Left cardiac atrium (tissue), 4 donors: ENCODE measurements around the gene GSN. TPM values are rescaled to one million over a fixed set of nuclear protein-coding genes. Genes with fewer than 3 reads are reported as not detected.

Experiments
- ATAC-seq, 2 donors: fragments of 200-7000 bp; cut with Tn5 transposase; one replicate each; pipeline ENCODE4 v1.9.1; 2020; ENCODE audit warnings: mild to moderate bottlenecking in 2 of 2, moderate library complexity in 2 of 2
- DNase-seq: peaks from one replicate; pipeline ENCODE4 v3.0.0-alpha.2; 2020
- intact Hi-C, 2 donors: fragments of 100-400 bp; cut with DNase I; formaldehyde crosslinking; loops; one replicate each; pipeline versions ENCODE4 v1.14.1 to v1.15.1; 2022 to 2023
- total RNA-seq, 2 donors: library from RNA; stranded (reverse); fragmentation: NEBNext Ultra II Directional; extraction: Animal tissue kit (Norgen Biotek cat#: 25700); gene quantifications; one replicate each; pipeline ENCODE4 v1.2.1, GENCODE V29; 2021
- donor health status: DM: no; HTN: yes; CAD: no.
- donor health status: DM: no; HTN: yes; CAD: no; lungs with severe emphysema.
- donor health status: DM: yes; HTN: yes; CAD: no.
- donor health status: Dilated cardiomyopathy.

GSN gene
- total RNA-seq, 2 donors from 2014 or later = 881 to 1,287 TPM

DNA sequence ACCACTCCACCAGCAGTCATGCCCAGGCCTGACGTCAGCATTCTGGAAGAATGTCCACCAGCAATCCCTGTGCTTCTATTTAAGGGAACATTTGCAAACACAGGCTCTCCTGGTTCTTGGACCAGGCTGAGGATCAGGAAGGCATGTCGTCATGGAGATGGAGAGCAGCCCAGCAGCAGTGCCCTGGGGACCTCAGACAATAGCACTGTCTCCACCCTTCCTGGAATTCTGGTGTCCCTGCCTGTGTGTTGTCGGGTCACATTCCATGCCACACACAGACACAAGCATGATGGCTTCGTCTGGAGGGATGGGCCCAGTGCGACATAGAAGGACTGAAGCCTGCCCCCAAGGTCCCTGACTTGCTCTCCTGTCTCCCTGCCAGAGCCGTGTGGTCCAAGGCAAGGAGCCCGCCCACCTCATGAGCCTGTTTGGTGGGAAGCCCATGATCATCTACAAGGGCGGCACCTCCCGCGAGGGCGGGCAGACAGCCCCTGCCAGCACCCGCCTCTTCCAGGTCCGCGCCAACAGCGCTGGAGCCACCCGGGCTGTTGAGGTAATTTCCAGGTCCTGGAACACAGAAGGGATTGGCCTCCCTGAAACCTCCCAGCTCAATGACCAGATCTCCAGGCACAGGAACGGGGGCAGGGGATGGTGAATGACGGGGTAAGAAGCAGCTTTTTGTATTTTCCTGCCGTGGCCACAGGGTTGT lies 58.3 kb downstream of the GSN start:
- peak; percentile 85 to 91 for ATAC-seq

DNA sequence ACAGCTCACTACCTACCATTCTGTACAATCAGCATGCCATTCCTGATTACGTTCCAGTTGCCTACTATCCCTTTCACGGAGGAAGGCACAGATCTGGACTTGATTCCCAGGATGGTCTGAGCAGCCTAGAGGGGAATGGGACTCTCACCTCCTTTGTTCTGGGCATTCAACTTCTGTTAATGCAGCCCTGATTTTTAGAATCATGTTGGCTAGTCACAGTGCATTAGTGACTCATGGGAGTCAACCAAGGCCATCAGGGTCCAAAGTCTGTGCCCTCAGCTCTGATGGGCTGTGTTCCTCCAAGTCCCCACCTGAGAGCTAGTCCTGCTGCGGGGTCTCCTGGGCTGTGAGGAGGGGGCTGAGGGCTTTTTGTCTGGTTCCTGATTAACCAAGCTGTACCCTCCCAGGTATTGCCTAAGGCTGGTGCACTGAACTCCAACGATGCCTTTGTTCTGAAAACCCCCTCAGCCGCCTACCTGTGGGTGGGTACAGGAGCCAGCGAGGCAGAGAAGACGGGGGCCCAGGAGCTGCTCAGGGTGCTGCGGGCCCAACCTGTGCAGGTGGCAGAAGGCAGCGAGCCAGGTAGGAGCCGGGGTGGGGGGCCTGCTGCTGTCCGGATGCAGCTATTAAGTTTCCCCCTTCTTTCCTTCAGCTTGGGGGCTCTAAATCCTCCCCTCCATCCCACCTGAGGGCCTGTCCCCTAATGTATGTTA lies 59.1 kb downstream of the GSN start:
- intact Hi-C loops = no loop called here
- DNase-seq (no peak), ATAC-seq (no peak)

More for the DNA sequence above, 58.3 kb downstream of the GSN start:
- peak; percentile 95 for DNase-seq
- intact Hi-C loops = no loop called here

DNA sequence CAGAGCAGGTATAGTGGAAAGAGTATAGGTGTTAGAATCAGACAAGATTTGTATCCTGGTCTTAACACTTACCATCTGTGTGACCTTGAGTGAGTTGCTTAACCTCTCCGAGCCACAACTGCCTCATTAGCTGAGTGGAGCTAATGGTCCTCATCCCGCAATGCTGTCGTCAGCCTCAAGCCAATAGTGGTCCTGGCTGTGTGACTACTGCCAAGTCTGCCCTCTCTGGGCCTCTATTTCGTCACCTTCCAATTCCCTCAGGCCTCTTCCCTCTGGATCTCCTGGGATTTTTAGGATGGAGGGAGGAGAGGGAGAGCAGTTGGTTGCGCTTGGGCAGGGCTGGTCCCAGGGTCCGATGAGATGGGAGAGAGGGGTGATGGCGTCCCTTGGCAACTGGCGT lies 60.5 kb downstream of the GSN start:
- ATAC-seq (no peak), DNase-seq (no peak)
- intact Hi-C loops = no loop called here

DNA sequence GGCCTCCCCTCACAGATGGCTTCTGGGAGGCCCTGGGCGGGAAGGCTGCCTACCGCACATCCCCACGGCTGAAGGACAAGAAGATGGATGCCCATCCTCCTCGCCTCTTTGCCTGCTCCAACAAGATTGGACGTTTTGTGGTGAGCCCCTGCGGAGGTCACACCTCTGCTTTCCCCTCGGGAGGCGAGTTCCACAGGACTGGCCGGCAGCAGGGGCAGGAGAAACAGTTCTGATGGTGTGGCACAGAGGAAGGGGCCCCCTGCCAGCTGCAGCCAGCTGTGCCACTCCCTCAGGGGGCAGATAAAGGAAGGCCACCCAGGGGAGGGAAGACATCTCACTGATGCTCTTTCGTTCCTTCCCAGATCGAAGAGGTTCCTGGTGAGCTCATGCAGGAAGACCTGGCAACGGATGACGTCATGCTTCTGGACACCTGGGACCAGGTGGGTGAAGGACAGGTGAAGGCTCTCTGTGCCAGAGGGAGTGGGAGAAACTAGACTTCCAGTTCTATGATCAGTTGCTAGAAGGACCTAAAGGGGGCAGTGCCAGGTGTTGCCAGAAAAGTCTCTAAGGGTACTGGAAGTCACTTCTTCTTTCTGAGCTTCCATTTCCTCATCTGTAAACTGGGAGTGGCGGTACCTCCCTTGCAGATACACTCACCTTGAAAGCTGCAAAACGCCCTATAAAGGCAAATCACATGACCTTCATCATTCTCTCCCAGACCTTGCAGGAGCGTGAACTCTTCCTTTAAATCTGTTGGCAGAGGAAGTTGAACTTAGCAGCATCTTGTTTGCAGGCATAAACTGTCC lies 61.1 kb downstream of the GSN start:
- intact Hi-C loops = no loop called here
- DNase-seq (no peak), ATAC-seq (no peak)

DNA sequence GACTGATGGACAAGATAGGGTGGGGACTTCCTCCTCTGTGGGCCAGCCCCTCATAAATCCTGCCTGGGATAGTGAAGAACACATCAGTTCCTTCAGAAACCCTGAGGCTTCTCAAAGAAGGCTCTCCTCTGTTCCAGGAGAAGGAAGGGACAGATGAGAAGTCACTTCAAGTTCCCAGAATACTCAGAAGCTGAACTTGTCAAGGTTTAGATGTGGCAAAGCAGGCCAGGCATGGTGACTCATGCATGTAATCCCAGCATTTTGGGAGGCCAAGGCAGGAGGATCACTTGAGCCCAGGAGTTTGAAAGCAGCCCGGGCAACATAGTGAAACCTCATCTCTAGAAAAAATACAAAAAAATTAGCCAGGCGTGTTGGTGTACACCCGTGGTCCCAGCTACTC lies 63.6 kb downstream of the GSN start:
- intact Hi-C loops = no loop called here
- ATAC-seq = no peak

DNA sequence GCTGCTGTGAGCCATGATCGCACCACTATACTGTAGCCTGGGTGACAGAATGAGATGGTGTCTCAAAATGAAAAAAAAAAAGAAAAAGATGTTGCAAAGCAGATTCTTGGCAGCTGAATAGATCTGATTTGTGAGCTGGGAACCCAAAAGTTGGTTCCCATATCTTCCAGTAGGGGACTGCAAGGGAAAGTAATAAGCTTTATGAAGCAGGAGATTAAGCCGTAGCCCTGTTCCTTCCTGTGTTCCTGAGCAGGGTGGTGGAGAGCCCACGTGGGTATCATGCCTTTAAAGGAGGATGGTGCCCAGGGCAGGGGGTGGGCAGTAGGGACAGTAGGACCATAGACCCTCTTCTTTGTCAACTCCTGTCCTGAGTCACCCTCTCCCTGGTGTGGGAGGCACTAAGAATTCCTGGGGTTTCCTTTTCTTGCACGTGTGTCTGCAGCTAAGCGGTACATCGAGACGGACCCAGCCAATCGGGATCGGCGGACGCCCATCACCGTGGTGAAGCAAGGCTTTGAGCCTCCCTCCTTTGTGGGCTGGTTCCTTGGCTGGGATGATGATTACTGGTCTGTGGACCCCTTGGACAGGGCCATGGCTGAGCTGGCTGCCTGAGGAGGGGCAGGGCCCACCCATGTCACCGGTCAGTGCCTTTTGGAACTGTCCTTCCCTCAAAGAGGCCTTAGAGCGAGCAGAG lies 64.2 kb downstream of the GSN start:
- DNase-seq (no peak), ATAC-seq (peak; percentile 1 to 38)
- intact Hi-C loops = no loop called here

More for the DNA sequence above, 63.6 kb downstream of the GSN start:
- DNase-seq = no peak

DNA sequence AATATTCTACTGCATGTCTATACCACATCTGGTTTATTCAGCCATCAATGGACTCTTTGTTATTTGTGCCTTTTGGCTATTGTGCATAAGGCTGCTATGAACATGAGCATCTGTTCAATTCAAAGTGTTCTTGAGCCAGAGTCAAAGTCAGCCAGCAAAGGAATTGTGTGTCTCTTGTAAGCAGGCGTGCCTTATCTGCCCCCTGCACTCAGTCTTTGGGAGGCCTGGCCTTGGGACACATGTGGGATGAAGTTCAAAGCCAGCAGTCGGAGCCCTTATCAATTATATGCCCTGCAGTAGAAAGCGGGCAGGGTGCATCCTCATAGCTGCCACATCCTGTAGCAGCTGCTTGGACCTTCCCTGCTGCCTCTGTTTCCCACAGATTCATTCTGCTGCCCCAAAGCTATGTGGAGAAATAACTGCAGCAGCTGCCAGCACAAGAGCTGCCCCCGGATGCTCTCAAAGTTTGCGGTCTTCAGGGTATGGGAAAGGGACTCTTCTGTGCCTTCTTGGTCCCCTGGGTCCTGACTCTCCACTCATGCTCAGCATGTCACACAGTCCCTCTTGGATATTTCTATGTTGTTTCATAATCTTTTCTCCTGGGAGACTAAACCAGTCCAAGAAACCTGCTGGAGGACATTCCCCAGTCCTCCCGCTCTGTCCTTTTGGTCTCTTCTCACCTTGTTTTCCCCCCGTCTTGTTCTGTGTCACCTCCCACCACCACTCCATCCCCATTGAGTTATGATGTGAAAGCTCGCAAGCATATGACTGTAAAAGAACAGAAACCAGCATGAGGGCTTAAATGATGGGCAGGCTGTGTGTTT lies 66.2 kb downstream of the GSN start:
- ATAC-seq (peak in 1 of 2 donors; percentile 18), DNase-seq (no peak)
- intact Hi-C loops = no loop called here

DNA sequence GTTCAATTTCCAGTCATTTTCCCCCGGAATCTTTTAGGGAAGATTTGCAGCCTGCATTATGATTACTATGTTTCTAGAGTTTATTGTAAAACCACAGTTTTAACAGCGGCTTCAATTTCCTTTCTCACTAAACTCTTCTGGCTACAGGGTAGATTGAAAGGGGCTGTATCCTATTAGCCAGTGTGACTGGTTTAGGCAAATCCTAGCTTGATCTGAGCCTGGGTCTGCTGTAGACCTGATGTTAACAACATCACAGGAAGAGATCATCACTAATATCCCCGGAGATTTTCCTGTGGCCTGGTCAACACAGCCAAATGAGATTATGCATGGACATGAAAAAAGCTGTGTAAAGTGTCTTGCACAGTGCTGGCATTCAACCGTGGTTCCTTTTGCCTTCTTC lies 68.7 kb downstream of the GSN start:
- ATAC-seq (no peak), DNase-seq (no peak)
- intact Hi-C loops = no loop called here

DNA sequence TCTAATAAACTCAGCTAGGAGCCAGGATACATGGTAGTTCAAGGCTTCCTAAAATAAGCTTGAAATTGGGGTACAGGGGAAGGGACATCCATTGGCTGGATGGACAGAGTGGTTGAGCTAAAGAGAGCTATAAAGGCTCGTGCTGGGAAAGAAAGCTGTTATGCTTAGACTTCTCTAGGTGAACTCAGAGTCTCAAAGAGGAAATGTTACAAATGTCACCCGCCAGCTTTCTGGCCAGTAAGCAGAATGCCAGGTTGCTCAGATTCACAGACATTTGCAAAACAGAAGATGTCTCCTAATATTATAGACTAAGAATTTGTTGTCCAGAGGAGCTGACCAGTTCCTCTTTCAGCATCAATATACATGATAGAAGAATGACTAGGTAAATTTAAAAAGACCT lies 71.5 kb downstream of the GSN start:
- intact Hi-C loops = no loop called here
- DNase-seq = no peak
- ATAC-seq = no peak

DNA sequence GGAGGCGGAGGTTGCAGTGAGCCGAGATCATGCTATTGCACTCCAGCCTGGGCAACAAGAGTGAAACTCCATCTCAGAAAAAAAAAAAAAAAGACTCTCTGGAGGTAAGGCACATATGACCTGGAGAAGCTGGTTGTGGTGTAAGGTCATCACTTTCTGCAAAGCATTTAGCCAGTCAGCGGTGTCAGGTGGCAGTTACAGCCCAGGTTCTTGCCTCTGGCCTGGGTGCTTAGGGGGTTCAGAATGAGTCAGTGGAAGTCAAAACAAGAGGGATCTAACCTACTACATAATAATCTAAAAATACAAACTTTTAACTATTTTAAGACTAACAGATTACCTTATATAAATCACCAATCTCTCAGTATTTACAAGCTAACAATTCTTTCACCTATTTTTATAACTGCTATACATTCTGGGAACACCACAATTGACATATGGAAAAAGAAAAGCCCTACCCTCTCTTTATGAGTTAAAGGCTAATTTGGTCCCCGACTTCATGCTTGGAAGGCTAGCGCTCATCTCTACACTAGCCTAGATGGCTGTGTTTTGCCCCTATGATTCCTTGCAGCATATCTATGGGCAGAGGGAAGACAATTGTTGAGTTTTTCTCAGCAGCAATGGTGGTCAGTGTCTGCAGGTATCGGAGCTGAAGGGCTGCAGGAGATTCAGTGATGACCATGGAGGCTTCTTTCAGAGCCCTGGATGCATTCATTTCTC lies 72.9 kb downstream of the GSN start:
- DNase-seq (no peak), ATAC-seq (no peak)
- intact Hi-C loops = no loop called here

DNA sequence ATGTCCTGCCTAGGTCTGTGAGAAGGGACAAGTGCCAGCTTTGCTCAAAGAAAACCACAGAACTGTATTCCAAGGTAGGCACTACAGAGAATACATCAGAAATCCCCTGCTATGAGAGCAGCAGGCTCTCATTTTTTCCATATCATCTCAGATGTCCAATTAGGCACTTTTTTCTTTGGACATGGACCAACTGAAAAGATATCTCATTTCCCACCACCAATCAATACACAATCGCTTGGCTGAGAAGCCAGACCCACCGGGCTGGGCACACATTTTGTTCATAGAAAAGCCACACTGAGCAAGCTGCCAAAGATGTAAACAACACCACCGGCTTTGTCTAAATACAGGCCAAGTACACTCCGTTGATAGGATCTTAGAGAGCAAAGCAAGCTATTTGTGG lies 76.2 kb downstream of the GSN start:
- intact Hi-C loops = no loop called here
- DNase-seq (no peak), ATAC-seq (no peak)

DNA sequence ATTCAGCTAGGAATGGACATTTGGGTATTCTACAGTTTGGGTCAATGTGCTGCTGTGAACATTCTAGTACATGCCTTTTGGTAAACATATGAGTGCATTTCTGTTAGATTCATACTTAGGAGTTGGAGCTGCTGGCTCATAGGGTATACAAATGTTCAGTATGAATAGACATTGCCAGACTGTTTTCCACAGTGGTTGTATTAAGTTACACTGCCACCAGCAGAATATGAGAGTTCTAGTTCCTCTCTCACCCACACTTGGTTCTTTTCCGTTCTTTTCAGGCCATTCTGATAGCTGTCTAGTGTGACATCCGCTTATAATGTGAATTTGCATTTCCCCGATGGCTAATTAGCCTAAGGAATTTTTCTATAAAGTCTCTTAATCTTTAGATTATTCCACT lies 77.1 kb downstream of the GSN start:
- intact Hi-C loops = no loop called here
- DNase-seq (no peak), ATAC-seq (no peak)

DNA sequence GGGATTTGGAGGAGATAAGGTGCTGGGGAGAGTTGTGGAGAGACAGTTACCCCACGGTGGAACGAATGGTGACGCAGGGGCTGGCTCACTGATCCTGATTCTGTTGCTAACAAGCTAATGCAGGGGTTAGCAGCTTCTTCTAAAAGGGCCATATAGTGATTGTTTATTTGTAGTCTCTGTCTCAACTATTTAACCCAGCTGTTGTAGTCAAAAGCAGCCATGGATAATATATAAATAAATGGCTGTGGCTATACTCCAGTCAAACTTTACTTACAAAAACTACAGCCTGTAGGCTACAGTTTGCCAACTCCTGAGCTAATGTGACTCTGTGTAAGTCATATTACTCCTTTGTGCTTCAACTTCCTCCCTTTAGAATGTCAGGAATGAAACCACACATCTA lies 80.3 kb downstream of the GSN start:
- ATAC-seq (no peak), DNase-seq (no peak)
- intact Hi-C loops = no loop called here

DNA sequence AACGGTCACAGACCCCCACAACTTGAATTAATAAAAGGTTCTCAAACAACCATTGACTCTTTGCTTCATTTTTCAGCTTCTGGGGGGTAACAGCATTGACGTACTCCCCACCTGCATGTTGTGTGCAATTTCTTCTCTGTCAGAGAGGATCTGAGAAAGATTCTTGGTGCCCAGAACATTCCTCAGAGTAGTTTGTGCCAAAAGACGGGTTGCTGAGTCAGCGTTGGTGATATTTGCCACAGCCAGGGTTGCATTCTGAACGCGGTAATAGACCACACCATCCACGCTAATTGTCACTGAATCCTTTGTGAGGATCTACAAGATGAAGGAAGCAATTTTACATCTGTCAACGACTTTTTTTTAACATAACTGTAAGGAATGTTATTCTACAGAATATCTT lies 81.0 kb downstream of the GSN start:
- intact Hi-C loops = no loop called here
- DNase-seq = no peak
- peak in 1 of 2 donors; percentile 11 for ATAC-seq

DNA sequence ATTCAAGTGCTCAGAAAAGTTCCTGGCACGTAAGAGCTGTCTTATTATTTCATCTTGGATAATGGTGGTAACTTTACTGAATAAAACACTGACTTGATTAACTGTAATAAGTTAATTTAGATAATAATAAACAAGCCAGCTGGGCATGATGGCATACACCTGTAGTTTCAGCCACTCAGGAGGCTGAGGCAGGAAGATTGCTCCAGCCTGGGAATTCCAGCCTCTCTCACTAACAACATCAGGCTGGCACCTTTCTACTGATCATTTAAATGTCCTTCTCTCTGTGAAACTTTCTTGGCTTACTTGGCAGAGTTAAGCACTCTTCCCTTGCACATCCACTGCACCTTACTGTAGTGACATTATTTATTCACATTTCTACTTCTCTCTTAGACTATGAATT lies 82.1 kb downstream of the GSN start:
- intact Hi-C loops = no loop called here
- no peak for ATAC-seq
- no peak for DNase-seq

DNA sequence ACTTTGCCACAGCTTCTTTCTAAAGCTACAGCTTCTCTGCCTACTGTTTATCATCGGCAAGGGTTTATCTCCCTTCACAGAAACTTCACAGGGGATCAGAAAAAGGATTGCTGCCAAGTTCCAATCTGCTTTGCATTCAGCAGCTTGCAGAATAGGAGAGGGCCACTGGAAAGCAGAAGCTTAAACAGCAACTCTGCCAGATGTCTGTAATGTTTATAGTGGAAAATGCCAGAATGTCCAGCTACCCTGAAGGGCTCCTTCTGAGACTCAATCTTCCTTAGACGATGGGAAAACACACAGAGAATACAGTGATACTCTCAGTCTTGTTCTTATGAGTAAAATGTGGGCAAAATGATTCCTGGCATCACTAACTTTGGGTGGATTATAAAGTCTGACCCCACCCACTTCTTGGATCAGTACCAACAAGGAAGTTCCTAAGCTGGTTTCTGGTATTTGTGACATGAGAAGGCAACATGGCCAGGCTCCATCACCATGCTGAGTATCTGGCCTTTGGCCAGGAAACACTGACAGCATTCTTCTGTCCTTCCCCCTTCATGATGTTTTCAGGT lies 83.1 kb downstream of the GSN start:
- ATAC-seq (peak; percentile 72 to 73), DNase-seq (peak; percentile 82)
- intact Hi-C loops = no loop called here

DNA sequence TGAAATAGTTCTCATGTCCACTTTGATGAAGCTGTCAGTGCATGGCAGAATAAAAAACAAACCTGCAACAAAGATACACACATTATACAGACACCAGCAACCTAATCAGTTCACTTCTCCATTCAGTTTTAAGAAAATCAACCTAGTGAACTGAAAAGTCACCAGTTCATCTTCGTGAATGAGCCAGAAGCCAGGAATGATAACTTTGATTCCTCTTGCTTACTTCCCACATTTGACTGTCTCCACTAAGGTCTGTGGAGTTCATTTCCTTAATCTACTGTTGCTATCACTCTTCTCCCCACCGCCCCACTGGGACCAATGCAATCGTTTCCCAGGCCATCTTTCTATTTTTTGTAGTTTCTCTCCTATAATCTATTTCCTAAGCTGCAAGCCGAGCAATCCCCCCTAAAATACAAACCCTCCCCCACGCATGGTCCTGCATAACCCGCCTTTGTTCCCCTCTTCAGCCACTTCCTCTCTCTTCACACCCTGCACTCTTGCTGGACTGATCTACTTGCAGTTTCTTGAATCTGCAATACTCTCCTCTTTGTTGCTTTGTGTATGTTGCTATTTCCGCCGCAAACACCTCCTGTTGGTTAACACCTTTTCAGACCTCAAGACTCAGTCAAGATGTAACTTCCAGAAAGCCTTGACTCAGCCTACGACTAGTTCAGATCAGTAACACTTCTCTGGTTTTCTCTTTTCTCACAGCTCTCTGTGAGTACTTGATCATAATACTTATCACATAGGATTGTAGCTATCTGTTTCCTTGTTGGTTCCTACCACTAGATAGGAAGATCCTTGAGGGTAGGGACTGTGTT lies 85.5 kb downstream of the GSN start:
- peak; percentile 12 to 42 for ATAC-seq
- DNase-seq = no peak
- intact Hi-C loops = no loop called here
